GM23338 (cell line): Measurements from ENCODE around the gene GSX1. TPM values are rescaled to one million over a fixed set of nuclear protein-coding genes. Genes with fewer than 3 reads are reported as not detected.

Experiments used
- ATAC-seq: fragments of 200-7000 bp; cut with Tn5 transposase; 3 replicates; pipeline ENCODE4 v1.9.1; 2020
- DNase-seq: peaks from one replicate; pipeline ENCODE4 v3.0.0-alpha.2; 2015; ENCODE audit warnings: low spot score
- H2AFZ ChIP-seq: fragments of 200-600 bp; sonication (generic); 2 replicates; pipeline ENCODE4 v1.8.0; 2016; ENCODE audit warnings: antibody characterized with exemption, mild to moderate bottlenecking, moderate library complexity
- H3F3A ChIP-seq: fragments of 200-600 bp; sonication (generic); replicated peaks from 2 replicates; pipeline ENCODE4 v1.8.0; 2017; ENCODE audit warnings: antibody characterized with exemption, mixed run types, low read depth
- H3K27ac ChIP-seq: fragments of 200-600 bp; sonication (generic); 2 replicates; pipeline ENCODE4 v1.6.1; 2016; ENCODE audit warnings: low read depth
- H3K27me3 ChIP-seq: fragments of 200-600 bp; sonication (generic); 2 replicates; pipeline ENCODE4 v1.8.0; 2016; ENCODE audit warnings: mild to moderate bottlenecking, mixed run types, moderate library complexity; ENCODE audit not compliant: insufficient read depth
- H3K36me3 ChIP-seq: fragments of 200-600 bp; sonication (generic); 2 replicates; pipeline ENCODE4 v1.8.0; 2016; ENCODE audit warnings: mild to moderate bottlenecking; ENCODE audit not compliant: insufficient read depth
- H3K4me1 ChIP-seq: fragments of 200-600 bp; sonication (generic); 2 replicates; pipeline ENCODE4 v1.8.0; 2016; ENCODE audit warnings: mild to moderate bottlenecking, moderate library complexity; ENCODE audit not compliant: insufficient read depth
- H3K4me2 ChIP-seq: fragments of 200-600 bp; sonication (generic); 2 replicates; pipeline ENCODE4 v1.7.1; 2017; ENCODE audit warnings: mixed run types
- H3K4me3 ChIP-seq: fragments of 200-600 bp; sonication (generic); 2 replicates; pipeline ENCODE4 v1.6.1; 2016; ENCODE audit warnings: mixed run types
- H3K79me2 ChIP-seq: fragments of 200-600 bp; sonication (generic); replicated peaks from 2 replicates; pipeline ENCODE4 v1.8.0; 2017; ENCODE audit warnings: mild to moderate bottlenecking; ENCODE audit not compliant: insufficient read depth
- H3K9me2 ChIP-seq: fragments of 200-600 bp; sonication (generic); 2 replicates; pipeline ENCODE4 v1.8.0; 2017; ENCODE audit not compliant: insufficient read depth
- H4K20me1 ChIP-seq: fragments of 200-600 bp; sonication (generic); replicated peaks from 2 replicates; pipeline ENCODE4 v1.8.0; 2017; ENCODE audit warnings: mild to moderate bottlenecking; ENCODE audit not compliant: insufficient read depth
- H3K27ac Mint-ChIP-seq: 2 replicates; pipeline ENCODE4 v1.8.0; 2020; ENCODE audit warnings: inconsistent platforms, mild to moderate bottlenecking, moderate library complexity, mixed read lengths
- H3K27me3 Mint-ChIP-seq: 3 replicates; pipeline ENCODE4 v1.8.0; 2022; ENCODE audit warnings: low read depth, mild to moderate bottlenecking, moderate library complexity, mixed read lengths, inconsistent platforms; ENCODE audit not compliant: insufficient read depth, poor library complexity
- H3K36me3 Mint-ChIP-seq: 3 replicates; pipeline ENCODE4 v1.8.0; 2021; ENCODE audit warnings: low read depth, mild to moderate bottlenecking, inconsistent platforms, moderate library complexity, mixed read lengths
- H3K4me1 Mint-ChIP-seq: 3 replicates; pipeline ENCODE4 v1.8.0; 2020; ENCODE audit warnings: mild to moderate bottlenecking, inconsistent platforms, mixed read lengths
- H3K4me3 Mint-ChIP-seq: 3 replicates; pipeline ENCODE4 v1.8.0; 2021; ENCODE audit warnings: moderate library complexity, mild to moderate bottlenecking, inconsistent platforms, mixed read lengths
- H3K9me3 Mint-ChIP-seq: 3 replicates; pipeline ENCODE4 v1.8.0; 2020; ENCODE audit warnings: moderate library complexity, mild to moderate bottlenecking, inconsistent platforms, mixed read lengths
- EZH2 ChIP-seq: fragments of 200-600 bp; sonication (generic); IDR thresholded peaks from one replicate; pipeline ENCODE4 v1.8.0; 2017; ENCODE audit warnings: antibody characterized with exemption, mild to moderate bottlenecking, low read depth; ENCODE audit not compliant: unreplicated experiment
- EZH2phosphoT487 ChIP-seq: fragments of 200-600 bp; sonication (generic); IDR thresholded peaks from one replicate; pipeline ENCODE4 v1.8.1; 2018; ENCODE audit warnings: antibody characterized with exemption; ENCODE audit not compliant: unreplicated experiment
- POLR2AphosphoS5 ChIP-seq: IDR thresholded peaks from 2 replicates; pipeline ENCODE4 v1.6.1; 2016; ENCODE audit warnings: antibody characterized with exemption, low read depth
- polyA plus RNA-seq: library from polyadenylated mRNA; unstranded; fragments of >200 nt; fragmentation: Nextera tagmentation; extraction: Ambion mirVana; gene quantifications from 2 replicates; pipeline ENCODE4 v1.2.1, GENCODE V29; 2016
- total RNA-seq: library from RNA; depleted of rRNA; stranded (reverse); fragments of >200 nt; shearing (Covaris generic); gene quantifications from 2 replicates; pipeline ENCODE4 v1.2.3, GENCODE V29; 2014
- TF ChIP-seq, protein P1 (sequence below): fragments of 250-450 bp; sonication (Bioruptor Pico); IDR thresholded peaks from 2 replicates; pipeline ENCODE4 v1.5.0; 2020; ENCODE audit warnings: mild to moderate bottlenecking, moderate library complexity

The GSX1 gene
- total and polyA plus RNA-seq, 2 experiments from 2014 or later, result not detected

DNA sequence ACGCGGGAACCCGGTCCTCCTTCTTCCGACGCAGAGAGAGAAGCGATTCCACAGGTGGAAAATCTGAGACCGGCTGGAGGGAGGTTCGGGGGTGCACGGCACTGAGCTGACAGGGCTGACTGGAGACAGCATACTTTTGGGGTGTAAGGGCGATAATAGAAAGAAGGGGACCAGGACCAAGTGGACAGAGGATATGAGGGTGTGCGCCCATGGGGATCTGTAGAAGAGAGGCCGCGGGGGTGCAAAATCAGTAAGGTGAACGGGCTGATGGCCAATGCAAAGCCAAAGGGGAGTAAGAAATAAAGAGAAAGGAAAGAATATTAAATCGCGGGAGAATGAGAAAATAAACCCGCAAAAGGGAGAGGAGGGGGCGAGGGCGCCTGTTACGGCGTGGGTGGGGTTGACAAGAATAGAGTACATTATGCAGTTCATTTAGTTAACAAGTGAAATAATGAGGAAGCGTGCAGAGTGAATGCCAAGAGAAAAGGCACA lies 336 bp upstream of the GSX1 start:
- Histone ChIP-seq H3F3A (peaks cover 23% of the 10 kb centered on the region), H3K4me3 (peak overlapping the region; percentile 47), H3K36me3 (no peaks in the 10 kb centered on the region), H2AFZ (no peak overlapping the region), H3K27ac (no peak overlapping the region), H4K20me1 (peaks cover 30% of the 10 kb centered on the region), H3K9me2 (no peaks in the 10 kb centered on the region), H3K4me2 (peak overlapping the region; percentile 74), H3K4me1 (peaks cover 57% of the 10 kb centered on the region), H3K79me2 (no peaks in the 10 kb centered on the region), H3K27me3 (peaks cover 100% of the 10 kb centered on the region)
- peaks cover 98% of the 10 kb centered on the region for H3K27me3 Mint-ChIP-seq
- DNase-seq (no peak), ATAC-seq (no peak)
- H3K4me1 Mint-ChIP-seq, result peaks cover 58% of the 10 kb centered on the region
- peaks cover 3% of the 10 kb centered on the region; the same call in 1 of the 3 replicates for H3K36me3 Mint-ChIP-seq
- no peaks in the 10 kb centered on the region; the same call in none of the 3 replicates for H3K9me3 Mint-ChIP-seq
- TF ChIP-seq, protein P1, sequence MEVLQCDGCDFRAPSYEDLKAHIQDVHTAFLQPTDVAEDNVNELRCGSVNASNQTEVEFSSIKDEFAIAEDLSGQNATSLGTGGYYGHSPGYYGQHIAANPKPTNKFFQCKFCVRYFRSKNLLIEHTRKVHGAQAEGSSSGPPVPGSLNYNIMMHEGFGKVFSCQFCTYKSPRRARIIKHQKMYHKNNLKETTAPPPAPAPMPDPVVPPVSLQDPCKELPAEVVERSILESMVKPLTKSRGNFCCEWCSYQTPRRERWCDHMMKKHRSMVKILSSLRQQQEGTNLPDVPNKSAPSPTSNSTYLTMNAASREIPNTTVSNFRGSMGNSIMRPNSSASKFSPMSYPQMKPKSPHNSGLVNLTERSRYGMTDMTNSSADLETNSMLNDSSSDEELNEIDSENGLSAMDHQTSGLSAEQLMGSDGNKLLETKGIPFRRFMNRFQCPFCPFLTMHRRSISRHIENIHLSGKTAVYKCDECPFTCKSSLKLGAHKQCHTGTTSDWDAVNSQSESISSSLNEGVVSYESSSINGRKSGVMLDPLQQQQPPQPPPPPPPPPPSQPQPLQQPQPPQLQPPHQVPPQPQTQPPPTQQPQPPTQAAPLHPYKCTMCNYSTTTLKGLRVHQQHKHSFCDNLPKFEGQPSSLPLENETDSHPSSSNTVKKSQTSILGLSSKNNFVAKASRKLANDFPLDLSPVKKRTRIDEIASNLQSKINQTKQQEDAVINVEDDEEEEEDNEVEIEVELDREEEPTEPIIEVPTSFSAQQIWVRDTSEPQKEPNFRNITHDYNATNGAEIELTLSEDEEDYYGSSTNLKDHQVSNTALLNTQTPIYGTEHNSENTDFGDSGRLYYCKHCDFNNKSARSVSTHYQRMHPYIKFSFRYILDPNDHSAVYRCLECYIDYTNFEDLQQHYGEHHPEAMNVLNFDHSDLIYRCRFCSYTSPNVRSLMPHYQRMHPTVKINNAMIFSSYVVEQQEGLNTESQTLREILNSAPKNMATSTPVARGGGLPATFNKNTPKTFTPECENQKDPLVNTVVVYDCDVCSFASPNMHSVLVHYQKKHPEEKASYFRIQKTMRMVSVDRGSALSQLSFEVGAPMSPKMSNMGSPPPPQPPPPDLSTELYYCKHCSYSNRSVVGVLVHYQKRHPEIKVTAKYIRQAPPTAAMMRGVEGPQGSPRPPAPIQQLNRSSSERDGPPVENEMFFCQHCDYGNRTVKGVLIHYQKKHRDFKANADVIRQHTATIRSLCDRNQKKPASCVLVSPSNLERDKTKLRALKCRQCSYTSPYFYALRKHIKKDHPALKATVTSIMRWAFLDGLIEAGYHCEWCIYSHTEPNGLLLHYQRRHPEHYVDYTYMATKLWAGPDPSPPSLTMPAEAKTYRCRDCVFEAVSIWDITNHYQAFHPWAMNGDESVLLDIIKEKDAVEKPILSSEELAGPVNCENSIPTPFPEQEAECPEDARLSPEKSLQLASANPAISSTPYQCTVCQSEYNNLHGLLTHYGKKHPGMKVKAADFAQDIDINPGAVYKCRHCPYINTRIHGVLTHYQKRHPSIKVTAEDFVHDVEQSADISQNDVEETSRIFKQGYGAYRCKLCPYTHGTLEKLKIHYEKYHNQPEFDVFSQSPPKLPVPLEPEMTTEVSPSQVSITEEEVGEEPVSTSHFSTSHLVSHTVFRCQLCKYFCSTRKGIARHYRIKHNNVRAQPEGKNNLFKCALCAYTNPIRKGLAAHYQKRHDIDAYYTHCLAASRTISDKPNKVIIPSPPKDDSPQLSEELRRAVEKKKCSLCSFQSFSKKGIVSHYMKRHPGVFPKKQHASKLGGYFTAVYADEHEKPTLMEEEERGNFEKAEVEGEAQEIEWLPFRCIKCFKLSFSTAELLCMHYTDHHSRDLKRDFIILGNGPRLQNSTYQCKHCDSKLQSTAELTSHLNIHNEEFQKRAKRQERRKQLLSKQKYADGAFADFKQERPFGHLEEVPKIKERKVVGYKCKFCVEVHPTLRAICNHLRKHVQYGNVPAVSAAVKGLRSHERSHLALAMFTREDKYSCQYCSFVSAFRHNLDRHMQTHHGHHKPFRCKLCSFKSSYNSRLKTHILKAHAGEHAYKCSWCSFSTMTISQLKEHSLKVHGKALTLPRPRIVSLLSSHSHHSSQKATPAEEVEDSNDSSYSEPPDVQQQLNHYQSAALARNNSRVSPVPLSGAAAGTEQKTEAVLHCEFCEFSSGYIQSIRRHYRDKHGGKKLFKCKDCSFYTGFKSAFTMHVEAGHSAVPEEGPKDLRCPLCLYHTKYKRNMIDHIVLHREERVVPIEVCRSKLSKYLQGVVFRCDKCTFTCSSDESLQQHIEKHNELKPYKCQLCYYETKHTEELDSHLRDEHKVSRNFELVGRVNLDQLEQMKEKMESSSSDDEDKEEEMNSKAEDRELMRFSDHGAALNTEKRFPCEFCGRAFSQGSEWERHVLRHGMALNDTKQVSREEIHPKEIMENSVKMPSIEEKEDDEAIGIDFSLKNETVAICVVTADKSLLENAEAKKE (CRISPR knock-in tag), result no peak
- TF ChIP-seq EZH2, result peak; percentile 84
- H3K4me3 Mint-ChIP-seq, result peak overlapping the region; percentile 22; the same call in 2 of the 3 replicates
- no peak overlapping the region for H3K27ac Mint-ChIP-seq

DNA sequence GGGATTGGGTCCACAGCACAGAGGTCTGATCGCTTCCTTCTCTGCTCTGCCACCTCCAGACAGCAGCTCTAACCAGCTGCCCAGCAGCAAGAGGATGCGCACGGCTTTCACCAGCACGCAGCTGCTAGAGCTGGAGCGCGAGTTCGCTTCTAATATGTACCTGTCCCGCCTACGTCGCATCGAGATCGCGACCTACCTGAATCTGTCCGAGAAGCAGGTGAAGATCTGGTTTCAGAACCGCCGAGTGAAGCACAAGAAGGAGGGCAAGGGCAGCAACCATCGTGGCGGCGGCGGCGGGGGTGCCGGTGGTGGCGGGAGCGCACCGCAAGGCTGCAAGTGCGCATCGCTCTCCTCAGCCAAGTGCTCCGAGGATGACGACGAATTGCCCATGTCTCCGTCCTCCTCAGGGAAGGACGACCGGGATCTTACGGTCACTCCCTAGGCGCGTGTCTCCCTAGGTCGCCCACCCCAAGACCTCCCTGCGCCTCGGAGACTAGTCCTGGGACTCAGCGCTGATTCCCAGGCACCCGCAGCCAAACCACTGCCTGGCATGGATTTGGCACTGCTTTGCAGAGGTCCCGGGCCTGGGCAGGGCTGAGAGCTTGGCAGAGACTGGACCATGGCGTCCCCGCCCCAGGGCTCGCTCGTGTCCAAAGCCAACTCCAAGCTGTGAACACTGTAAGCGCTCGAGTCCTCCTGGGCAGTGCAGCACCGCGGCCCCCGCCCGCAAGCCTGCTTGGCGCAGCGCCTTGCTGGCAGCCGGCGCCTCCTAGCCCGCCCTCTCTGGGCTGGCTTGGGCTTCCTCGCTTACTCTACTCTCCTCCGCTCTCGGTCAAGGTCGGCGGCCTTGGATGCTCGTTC lies 1.5 kb downstream of the GSX1 start:
- H3K4me2 ChIP-seq, result peak overlapping the region; percentile 64; the same call in 1 of the 2 replicates
- no peaks in the 10 kb centered on the region for H3K9me2 ChIP-seq
- no peaks in the 10 kb centered on the region for H3K79me2 ChIP-seq
- no peak overlapping the region for H3K27ac ChIP-seq
- Mint-ChIP-seq H3K27me3 (peaks cover 98% of the 10 kb centered on the region), H3K9me3 (no peaks in the 10 kb centered on the region; the same call in none of the 3 replicates), H3K27ac (no peak overlapping the region), H3K36me3 (peaks cover 3% of the 10 kb centered on the region; the same call in 1 of the 3 replicates), H3K4me3 (peak overlapping the region; percentile 61; the same call in 2 of the 3 replicates), H3K4me1 (peaks cover 66% of the 10 kb centered on the region)
- TF ChIP-seq EZH2phosphoT487 (peak; percentile 99), POLR2AphosphoS5 (no peak), EZH2 (peak; percentile 99)
- H3K27me3 ChIP-seq, result peaks cover 100% of the 10 kb centered on the region
- peaks cover 43% of the 10 kb centered on the region for H4K20me1 ChIP-seq
- H2AFZ ChIP-seq, result no peak overlapping the region
- H3K36me3 ChIP-seq, result no peaks in the 10 kb centered on the region
- peaks cover 33% of the 10 kb centered on the region for H3F3A ChIP-seq
- peak overlapping the region; percentile 47; the same call in 1 of the 2 replicates for H3K4me3 ChIP-seq
- ATAC-seq, result peak; percentile 11
- peak; percentile 63 for DNase-seq
- H3K4me1 ChIP-seq, result peaks cover 70% of the 10 kb centered on the region
